K562 (cell line): ENCODE measurements around the gene LINGO3. TPM values are rescaled to one million over a fixed set of nuclear protein-coding genes. Genes with fewer than 3 reads are reported as not detected.

Source experiments
- ATAC-seq: fragments of 200-7000 bp; cut with Tn5 transposase; 3 replicates; pipeline ENCODE4 v1.9.1; 2020; ENCODE audit warnings: moderate library complexity
- BruUV-seq: library from RNA; stranded (reverse); fragments of 400-500 nt; replicated peaks from 2 replicates; lab custom pipeline; 2021; lab: Mats Ljungman, UMichigan
- CTCF ChIA-PET: fragments of 300-600 bp; formaldehyde crosslinking; extraction: SDS; loops from one replicate; lab custom pipeline; 2021; ENCODE audit warnings: low intra/inter-chr PET ratio; lab: Yijun Ruan, JAX
- POLR2A ChIA-PET: fragments of 300-600, 350-650 bp; sonication (Branson Sonifier 250); formaldehyde crosslinking; extraction: SDS; loops from one replicate; lab custom pipeline; 2021; ENCODE audit warnings: antibody characterized with exemption, inconsistent platforms; lab: Yijun Ruan, JAX
- DNase-seq, 4 experiments: peaks; one replicate each; pipeline versions ENCODE4 v3.0.0 to v3.0.0-alpha.2; 2011 to 2018; ENCODE audit warnings: low spot score in 3 of 4, mixed read lengths in 3 of 4; ENCODE audit errors: extremely low read depth in 1 of 4
- FAIRE-seq: peaks from 2 replicates; lab custom pipeline; 2011; peaks lifted over from hg19 to GRCh38; lab: Jason Lieb, UNC
- H2AFZ ChIP-seq: 2 replicates; pipeline ENCODE4 v1.6.0; 2011; ENCODE audit warnings: low read depth, low read length, control low read depth, inconsistent platforms
- H3K27ac ChIP-seq: fragments of 200-600 bp; 3 replicates; pipeline ENCODE4 v1.8.0; 2011; ENCODE audit warnings: low read depth, mild to moderate bottlenecking, control low read depth, inconsistent platforms, low read length, moderate library complexity, mixed read lengths; ENCODE audit errors: extremely low read depth
- H3K27me3 ChIP-seq, 2 experiments: fragments of 300-600 bp in 1 of 2; 2 replicates in 1 of 2; 3 replicates in 1 of 2; pipeline versions ENCODE4 v1.6.0 to v1.8.0; 2011; ENCODE audit warnings: inconsistent platforms in 2 of 2, low read length in 2 of 2, mild to moderate bottlenecking in 1 of 2, mixed read lengths in 1 of 2, moderate library complexity in 1 of 2; ENCODE audit not compliant: control insufficient read depth in 2 of 2, insufficient read depth in 2 of 2
- H3K36me3 ChIP-seq: fragments of 300-600 bp; 3 replicates; pipeline ENCODE4 v1.8.0; 2011; ENCODE audit warnings: mild to moderate bottlenecking, low read length, inconsistent platforms; ENCODE audit not compliant: control insufficient read depth, insufficient read depth
- H3K4me1 ChIP-seq, 2 experiments: fragments of 200-600 bp in 1 of 2; replicated peaks in 1 of 2; 2 replicates in 1 of 2; 3 replicates in 1 of 2; pipeline versions ENCODE4 v1.5.1 to v1.8.0; 2011; ENCODE audit warnings: inconsistent platforms in 2 of 2, low read length in 2 of 2, mild to moderate bottlenecking in 1 of 2, mixed read lengths in 1 of 2, moderate library complexity in 1 of 2; ENCODE audit not compliant: control insufficient read depth in 2 of 2, insufficient read depth in 2 of 2
- H3K4me2 ChIP-seq: 2 replicates; pipeline ENCODE4 v1.6.1; 2011; ENCODE audit warnings: low read length, control low read depth, inconsistent platforms, mixed read lengths; ENCODE audit not compliant: insufficient read depth
- H3K4me3 ChIP-seq: fragments of 200-600 bp; sonication (generic), shearing (Covaris generic); 2 replicates; pipeline ENCODE4 v1.5.1; 2016; ENCODE audit warnings: control low read depth, inconsistent platforms
- H3K79me2 ChIP-seq: fragments of 200-600 bp; 3 replicates; pipeline ENCODE4 v1.8.0; 2011; ENCODE audit warnings: low read length, inconsistent platforms; ENCODE audit not compliant: control insufficient read depth, insufficient read depth
- H3K9ac ChIP-seq, 2 experiments: 2 replicates each; pipeline versions ENCODE4 v1.6.0 to v1.6.1; 2011; ENCODE audit warnings: low read depth in 2 of 2, low read length in 2 of 2, control low read depth in 1 of 2, inconsistent platforms in 1 of 2, mild to moderate bottlenecking in 1 of 2, mixed read lengths in 1 of 2; ENCODE audit not compliant: insufficient read depth in 1 of 2
- H3K9me1 ChIP-seq: one replicate; pipeline ENCODE4 v1.6.0; 2011; ENCODE audit warnings: inconsistent platforms, mild to moderate bottlenecking, low read length, moderate library complexity; ENCODE audit not compliant: control insufficient read depth, insufficient read depth
- H3K9me3 ChIP-seq: replicated peaks from 2 replicates; pipeline ENCODE4 v1.5.1; 2011; ENCODE audit warnings: low read depth, low read length, inconsistent platforms; ENCODE audit not compliant: control insufficient read depth, insufficient read depth
- H4K20me1 ChIP-seq: replicated peaks from 2 replicates; pipeline ENCODE4 v1.6.1; 2011; ENCODE audit warnings: low read length, inconsistent platforms, mixed read lengths; ENCODE audit not compliant: control insufficient read depth, insufficient read depth
- ARID3B ChIP-seq: fragments of 250-450 bp; sonication (Bioruptor Pico); IDR thresholded peaks from 2 replicates; pipeline ENCODE4 v1.4.0; 2020; ENCODE audit warnings: borderline replicate concordance
- CHCHD3 ChIP-seq: fragments of 250-450 bp; sonication (Bioruptor Pico); IDR thresholded peaks from 2 replicates; pipeline ENCODE4 v2.1.2; 2022; ENCODE audit warnings: mild to moderate bottlenecking
- COPS2 ChIP-seq: fragments of 450-650 bp; conservative IDR thresholded peaks from 2 replicates; pipeline ENCODE4 v1.6.1; 2016; ENCODE audit warnings: mild to moderate bottlenecking, moderate library complexity
- PHTF2 ChIP-seq: fragments of 250-450 bp; sonication (Bioruptor Pico); IDR thresholded peaks from 2 replicates; pipeline ENCODE4 v1.5.0; 2021; ENCODE audit warnings: mild to moderate bottlenecking
- POLR2G ChIP-seq: fragments of 200-400 bp; formaldehyde crosslinking; IDR thresholded peaks from 2 replicates; pipeline ENCODE4 v1.6.1; 2017; ENCODE audit warnings: low read depth, mild to moderate bottlenecking, antibody characterized with exemption, low read length, moderate library complexity
- RBM22 ChIP-seq: fragments of 200-400 bp; formaldehyde crosslinking; IDR thresholded peaks from 2 replicates; pipeline ENCODE4 v1.6.1; 2018; ENCODE audit warnings: low read length, low read depth; ENCODE audit not compliant: poor library complexity, severe bottlenecking
- ZFX ChIP-seq: sonication (generic); formaldehyde crosslinking; IDR thresholded peaks from 2 replicates; pipeline ENCODE4 v1.8.0; 2022; ENCODE audit warnings: mild to moderate bottlenecking, missing genetic modification reagents, moderate library complexity
- ZNF197 ChIP-seq: fragments of 200-800 bp; sonication (Bioruptor generic); IDR thresholded peaks from 2 replicates; pipeline ENCODE4 v1.6.1; 2016; ENCODE audit warnings: low read depth, missing genetic modification characterization, missing compliant biosample characterization
- WGBS: fragments of 100-300 bp; shearing (Covaris generic); methylation state at CpG from one replicate; pipeline ENCODE4 v1.1.6; 2016; ENCODE audit warnings: low coverage, mixed read lengths; ENCODE audit not compliant: insufficient coverage; ENCODE audit errors: missing lambda C conversion rate; 5-methylcytosine and 5-hydroxymethylcytosine counted together
- in situ Hi-C: fragments of 300-500 bp; cut with MboI; formaldehyde crosslinking; loops from 4 replicates; pipeline ENCODE4 v1.15.0; 2018; ENCODE audit warnings: inconsistent platforms, mixed read lengths
- intact Hi-C: fragments of 100-400 bp; cut with micrococcal nuclease; formaldehyde crosslinking; loops from 2 replicates; pipeline ENCODE4 v1.14.2; 2022
- polyA plus RNA-seq, 8 experiments: library from polyadenylated mRNA; depleted of rRNA in 4 of 8; stranded (reverse) in 5 of 8; unstranded in 3 of 8; fragments of >200 nt; fragmentation: Nextera tagmentation in 2 of 8; fragmentation: Illumina TruSeq in 1 of 8; extraction: Ambion mirVana in 2 of 8; extraction: Trizol in 1 of 8; gene quantifications; 2 replicates each; pipeline versions ENCODE4 v1.2.1 to v1.2.3, GENCODE V29; 2011 to 2014; ENCODE audit warnings: inconsistent platforms in 1 of 8, missing spikeins in 1 of 8
- total RNA-seq, 7 experiments: library from RNA; depleted of rRNA in 6 of 7; stranded (reverse); fragments of >200 nt in 6 of 7; fragmentation: Illumina TruSeq in 2 of 7; extraction: Trizol in 2 of 7; gene quantifications; 2 replicates each; pipeline versions ENCODE4 v1.2.1 to v1.2.3, GENCODE V29; 2011 to 2021; ENCODE audit warnings: low replicate concordance in 1 of 7

LINGO3 gene
- total and polyA plus RNA-seq, 9 of the 15 experiments (the other 6 are each of a cell fraction or from before 2014, with no cell fraction given), result 0.03 to 0.05 (median 0.03) TPM; not detected in 6

- TF ChIP-seq COPS2 (no peak), ARID3B (CRISPR knock-in tag) (no peak), ZFX (CRISPR knock-in tag) (no peak), PHTF2 (CRISPR knock-in tag) (no peak), CHCHD3 (CRISPR knock-in tag) (no peak)
- TF ChIP-seq, all 486 proteins: peak for 2
These were observed 30.8 kb downstream of the LINGO3 start (continued) for GRCh38 chr19:2277138-2277537.

GRCh38 chr19:2276429-2276986 is 31.4 kb downstream of the LINGO3 start:
- intact Hi-C loops, result loop anchor here (5.0 kb wide), 2 partner anchors 41 to 336 kb away; no protein-coding TSS in a partner anchor
- in situ Hi-C loops, result no loop called here
- no TSS peak for BruUV-seq
- H3K9me1 ChIP-seq, result peaks cover 5% of the 10 kb centered on the region
- peaks cover 10 to 67% of the 10 kb centered on the region in 2 experiments for H3K4me1 ChIP-seq
- no peak overlapping the region for H3K27ac ChIP-seq
- ChIA-PET CTCF (interaction anchor here (1.5 kb wide), 1 partner anchor 115 kb away, joined by 5 read pairs; no protein-coding TSS in a partner anchor), POLR2A (interaction anchor here (0.6 to 4.0 kb wide), 12 partner anchors 9 to 323 kb away, joined by 3 to 17 read pairs (median 5); no protein-coding TSS in a partner anchor)
- H4K20me1 ChIP-seq, result peaks cover 28% of the 10 kb centered on the region
- H2AFZ ChIP-seq, result no peak overlapping the region
- ATAC-seq (no peak), FAIRE-seq (no peak), DNase-seq (no peak)
- peaks cover 27% of the 10 kb centered on the region for H3K36me3 ChIP-seq
- no peak for TF ChIP-seq ZNF197
- TF ChIP-seq RBM22, result peak; percentile 76
- peak; percentile 32 for TF ChIP-seq POLR2G
- peaks cover 38% of the 10 kb centered on the region for H3K79me2 ChIP-seq
- 88% methylated on average over 21 of the region's 28 CpGs for WGBS
- no peak overlapping the region for H3K4me2 ChIP-seq
- no peaks in the 10 kb centered on the region for H3K9me3 ChIP-seq
- H3K27me3 ChIP-seq, result no peaks in the 10 kb centered on the region
- no peak overlapping the region for H3K4me3 ChIP-seq
- H3K9ac ChIP-seq, result peak overlapping the region in 1 of 2 experiments; percentile 8; a peak in 1 of 4 replicates
